Suprapubic skin (tissue), 4 donors: Measurements from ENCODE around the gene FAF2.

ENCODE experiments used
- CTCF ChIP-seq, 2 donors: fragments of 200-600 bp in 1 of 2; fragments of 450-650 bp in 1 of 2; sonication (generic) in 1 of 2; IDR thresholded peaks; one replicate each; pipeline ENCODE4 v1.5.1; 2016 to 2019; ENCODE audit warnings: antibody characterized with exemption in 2 of 2, mild to moderate bottlenecking in 1 of 2, moderate library complexity in 1 of 2
- EP300 ChIP-seq: sonication (generic); formaldehyde crosslinking; IDR thresholded peaks from one replicate; pipeline ENCODE4 v1.6.1; 2017; ENCODE audit warnings: antibody characterized with exemption
- POLR2A ChIP-seq, 2 donors: fragments of 450-650 bp; IDR thresholded peaks; one replicate each; pipeline ENCODE4 v1.6.1; 2017; ENCODE audit warnings: antibody characterized with exemption in 2 of 2, mild to moderate bottlenecking in 2 of 2, moderate library complexity in 2 of 2
- POLR2AphosphoS5 ChIP-seq, 3 donors: sonication (generic); formaldehyde crosslinking; IDR thresholded peaks; one replicate each; pipeline ENCODE4 v1.6.1; 2017; ENCODE audit warnings: antibody characterized with exemption in 3 of 3

GRCh38 chr5:176461349-176461748 is 13.2 kb downstream of the FAF2 start:
- TF ChIP-seq POLR2A (IDR thresholded peaks at IDR 0.05) (no peak), CTCF (IDR thresholded peaks at IDR 0.05) (no peak), EP300 (no peak), POLR2AphosphoS5 (IDR thresholded peaks at IDR 0.05) (no peak)
